ENCODE results near the gene CTU1. TPM values are rescaled to one million over a fixed set of nuclear protein-coding genes. Genes with fewer than 3 reads are reported as not detected.
A peak's percentile ranks its signal among the peaks of the same experiment; 100 is the strongest.

Gene CTU1
- total and polyA plus RNA-seq, 12 donors: 2.0 to 5.6 (median 3.2) TPM

- Histone ChIP-seq H3K36me3 (no peaks in the 10 kb centered on the region), H3K4me1 (peaks cover 0 to 28% (median 0%) of the 10 kb centered on the region in 9 donors), H3K27ac (peak overlapping the region in 1 of 10 donors; percentile 67), H3K4me3 (no peak overlapping the region), H3K9me3 (no peaks in the 10 kb centered on the region), H3K27me3 (peaks cover 0 to 23% (median 10%) of the 10 kb centered on the region in 7 donors)
- WGBS, 2 donors: 79 to 81% methylated on average over 6 of the region's 6 CpGs
- intact Hi-C loops (cut with DNase I): no loop called here
- TF ChIP-seq CTCF (IDR thresholded peaks at IDR 0.05): no peak
- ATAC-seq (no peak), DNase-seq (no peak)
These were observed 6.0 kb upstream of the CTU1 start for GRCh38 chr19:51114087-51114729.

- TF ChIP-seq CTCF (IDR thresholded peaks at IDR 0.05): no peak
- Histone ChIP-seq H3K4me3 (no peak overlapping the region), H3K27me3 (peaks cover 0 to 22% (median 6%) of the 10 kb centered on the region in 7 donors), H3K27ac (no peak overlapping the region), H3K4me1 (peaks cover 0 to 41% (median 15%) of the 10 kb centered on the region in 9 donors), H3K9me3 (no peaks in the 10 kb centered on the region), H3K36me3 (no peaks in the 10 kb centered on the region)
- intact Hi-C loops (cut with DNase I): no loop called here
- ATAC-seq: no peak
- 38 to 42% methylated on average over 6 of the region's 6 CpGs for WGBS, 2 donors
- DNase-seq: no peak
These were observed 3.4 kb upstream of the CTU1 start for GRCh38 chr19:51111606-51112005.

GRCh38 chr19:51110666-51110971, 2.4 kb upstream of the CTU1 start:
- no peak for DNase-seq
- no peak for TF ChIP-seq CTCF (IDR thresholded peaks at IDR 0.05)
- WGBS, 2 donors: 68 to 80% methylated on average over 1 of the region's 1 CpG

GRCh38 chr19:51108805-51109146, 567 bp upstream of the CTU1 start:
- TF ChIP-seq CTCF (IDR thresholded peaks at IDR 0.05): no peak
- intact Hi-C loops (cut with DNase I): loop anchor here in 5 of 10 donors (5.0 to 10.0 kb wide), 4 partner anchors 59 to 489 kb away; partner anchors contain the start of genes CLDND2 (in 1 of the 5) and ETFB (in 1 of the 5)
- Histone ChIP-seq H3K36me3 (peaks cover 0 to 11% (median 2%) of the 10 kb centered on the region in 9 donors), H3K4me3 (peak overlapping the region; percentile 27 to 89 (median 72)), H3K4me1 (peaks cover 0 to 26% (median 17%) of the 10 kb centered on the region in 9 donors), H3K9me3 (no peaks in the 10 kb centered on the region), H3K27ac (peak overlapping the region in 9 of 10 donors; percentile 50 to 86 (median 72)), H3K27me3 (peaks cover 0 to 2% (median 0%) of the 10 kb centered on the region in 7 donors)
- peak; percentile 46 to 74 (median 62) for ATAC-seq
- DNase-seq: no peak
- 1 to 2% methylated on average over 15 of the region's 15 CpGs for WGBS, 2 donors

More at GRCh38 chr19:51110666-51110971, 2.4 kb upstream of the CTU1 start:
- H3K27ac ChIP-seq: no peak overlapping the region
- peaks cover 0 to 41% (median 15%) of the 10 kb centered on the region in 9 donors for H3K4me1 ChIP-seq
- H3K27me3 ChIP-seq: peaks cover 0 to 13% (median 0%) of the 10 kb centered on the region in 7 donors
- no peak for ATAC-seq
- no peaks in the 10 kb centered on the region for H3K36me3 ChIP-seq
- intact Hi-C loops (cut with DNase I): no loop called here
- no peak overlapping the region for H3K4me3 ChIP-seq
- H3K9me3 ChIP-seq: no peaks in the 10 kb centered on the region

Measured in heart right ventricle (tissue), 16 donors.